HCT116 (cell line): ENCODE data around the gene ILRUN. TPM values are rescaled to one million over a fixed set of nuclear protein-coding genes. Genes with fewer than 3 reads are reported as not detected.

Source experiments
- ATAC-seq: fragments of 200-7000 bp; cut with Tn5 transposase; 2 replicates; pipeline ENCODE4 v1.9.1; 2020; ENCODE audit warnings: mild to moderate bottlenecking, moderate library complexity
- BruUV-seq: library from RNA; stranded (reverse); fragments of 400-500 nt; replicated peaks from 2 replicates; lab custom pipeline; 2021; lab: Mats Ljungman, UMichigan
- CTCF ChIA-PET: fragments of 300-600 bp; sonication (Branson Sonifier 250); formaldehyde crosslinking; loops from one replicate; lab custom pipeline; 2021; ENCODE audit warnings: antibody characterized with exemption; lab: Charles Lee
- POLR2A ChIA-PET: fragments of 300-600, 350-600 bp; sonication (Branson Sonifier 250); formaldehyde crosslinking; loops from one replicate; lab custom pipeline; 2021; ENCODE audit warnings: antibody characterized with exemption; lab: Charles Lee
- RAD21 ChIA-PET, 2 experiments: fragments of 300-600 bp; sonication (Branson Sonifier 250); formaldehyde crosslinking; loops; one replicate each; lab custom pipeline; 2023; ENCODE audit warnings: low total read pairs in 2 of 2; ENCODE audit not compliant: uncharacterized antibody in 2 of 2, unreplicated experiment in 2 of 2, low non-redundant PET in 1 of 2; lab: Charles Lee
- DNase-seq: peaks from one replicate; pipeline ENCODE4 v3.0.0-alpha.2; 2010; ENCODE audit warnings: low read depth, low spot score
- H2AFZ ChIP-seq: fragments of 200-600 bp; shearing (Covaris generic), sonication (generic); 2 replicates; pipeline ENCODE4 v1.6.1; 2017; ENCODE audit warnings: low read depth, mixed run types, mixed read lengths, antibody characterized with exemption, low read length; ENCODE audit not compliant: poor library complexity, severe bottlenecking
- H3K27ac ChIP-seq: 2 replicates; pipeline ENCODE4 v1.5.1; 2012; ENCODE audit warnings: low read depth, low read length
- H3K27me3 ChIP-seq: fragments of 200-600 bp; sonication (generic); 2 replicates; pipeline ENCODE4 v1.6.1; 2016; ENCODE audit warnings: mixed run types, low read length, mixed read lengths; ENCODE audit not compliant: insufficient read depth
- H3K36me3 ChIP-seq, 2 experiments: fragments of 200-500 bp in 1 of 2; fragments of 200-600 bp in 1 of 2; sonication (Bioruptor generic) in 1 of 2; sonication (generic) in 1 of 2; 2 replicates each; pipeline versions ENCODE4 v1.5.1 to v1.6.1; 2014 to 2016; ENCODE audit warnings: low read length in 2 of 2, inconsistent platforms in 1 of 2, mixed read lengths in 1 of 2, mixed run types in 1 of 2; ENCODE audit not compliant: insufficient read depth in 2 of 2, control insufficient read depth in 1 of 2
- H3K4me1 ChIP-seq, 2 experiments: fragments of 200-600 bp in 1 of 2; sonication (generic) in 1 of 2; 2 replicates each; pipeline versions ENCODE4 v1.5.1 to v1.6.1; 2012 to 2017; ENCODE audit warnings: low read length in 2 of 2, inconsistent platforms in 1 of 2, mild to moderate bottlenecking in 1 of 2, mixed read lengths in 1 of 2, mixed run types in 1 of 2, moderate library complexity in 1 of 2; ENCODE audit not compliant: insufficient read depth in 2 of 2, control insufficient read depth in 1 of 2
- H3K4me2 ChIP-seq: fragments of 200-600 bp; sonication (generic); 2 replicates; pipeline ENCODE4 v1.6.1; 2017; ENCODE audit warnings: mixed run types, low read length, mixed read lengths
- H3K4me3 ChIP-seq, 2 experiments: fragments of 200-600 bp in 1 of 2; sonication (generic) in 1 of 2; replicated peaks in 1 of 2; 2 replicates each; pipeline ENCODE4 v1.5.1; 2011 to 2016; ENCODE audit warnings: low read length in 2 of 2, control low read depth in 1 of 2, low read depth in 1 of 2, mild to moderate bottlenecking in 1 of 2, mixed read lengths in 1 of 2, mixed run types in 1 of 2
- H3K79me2 ChIP-seq: fragments of 200-600 bp; sonication (generic); 2 replicates; pipeline ENCODE4 v1.6.1; 2017; ENCODE audit warnings: mild to moderate bottlenecking, mixed run types, low read length, moderate library complexity, mixed read lengths; ENCODE audit not compliant: insufficient read depth
- H3K9ac ChIP-seq: fragments of 200-600 bp; sonication (generic); 2 replicates; pipeline ENCODE4 v1.6.1; 2016; ENCODE audit warnings: low read length, mixed read lengths
- H3K9me2 ChIP-seq: fragments of 200-600 bp; sonication (generic), shearing (Covaris generic); 2 replicates; pipeline ENCODE4 v1.6.1; 2017; ENCODE audit warnings: mixed run types, mild to moderate bottlenecking, moderate library complexity; ENCODE audit not compliant: insufficient read depth
- H3K9me3 ChIP-seq, 2 experiments: fragments of 200-500 bp in 1 of 2; fragments of 200-600 bp in 1 of 2; sonication (Bioruptor generic) in 1 of 2; sonication (generic) in 1 of 2; 2 replicates each; pipeline ENCODE4 v1.6.1; 2014 to 2017; ENCODE audit warnings: low read length in 2 of 2, mixed read lengths in 2 of 2, inconsistent platforms in 1 of 2, low read depth in 1 of 2, mild to moderate bottlenecking in 1 of 2, mixed run types in 1 of 2, moderate library complexity in 1 of 2; ENCODE audit not compliant: control insufficient read depth in 1 of 2, insufficient read depth in 1 of 2
- H4K20me1 ChIP-seq: fragments of 200-600 bp; sonication (generic), shearing (Covaris generic); 2 replicates; pipeline ENCODE4 v1.6.1; 2017; ENCODE audit warnings: mixed run types, mild to moderate bottlenecking, moderate library complexity; ENCODE audit not compliant: insufficient read depth
- CBX3 ChIP-seq: IDR thresholded peaks from 2 replicates; pipeline ENCODE4 v1.6.1; 2012; ENCODE audit warnings: low read depth
- ELF1 ChIP-seq: IDR thresholded peaks from 2 replicates; pipeline ENCODE4 v1.6.1; 2012; ENCODE audit warnings: low read depth, borderline replicate concordance
- EZH2phosphoT487 ChIP-seq: fragments of 200-600 bp; IDR thresholded peaks from 2 replicates; pipeline ENCODE4 v1.6.1; 2018; ENCODE audit warnings: antibody characterized with exemption, borderline replicate concordance
- FOSL1 ChIP-seq: IDR thresholded peaks from 2 replicates; pipeline ENCODE4 v1.6.1; 2012; ENCODE audit warnings: low read depth
- JUND ChIP-seq: IDR thresholded peaks from 2 replicates; pipeline ENCODE4 v1.6.1; 2012
- POLR2A ChIP-seq: IDR thresholded peaks from 2 replicates; pipeline ENCODE4 v1.7.0; 2011; ENCODE audit warnings: borderline replicate concordance; ENCODE audit not compliant: insufficient read depth, insufficient read length; ENCODE audit errors: extremely low read depth
- RAD21 ChIP-seq: IDR thresholded peaks from 2 replicates; pipeline ENCODE4 v1.6.1; 2012; ENCODE audit warnings: low read depth, mild to moderate bottlenecking
- SP1 ChIP-seq: IDR thresholded peaks from 2 replicates; pipeline ENCODE4 v1.6.1; 2012; ENCODE audit warnings: low read depth
- SRF ChIP-seq: IDR thresholded peaks from 2 replicates; pipeline ENCODE4 v1.6.1; 2012; ENCODE audit warnings: low read depth
- YY1 ChIP-seq: IDR thresholded peaks from 2 replicates; pipeline ENCODE4 v1.6.1; 2011; ENCODE audit warnings: low read length, low read depth, moderate library complexity, mild to moderate bottlenecking; ENCODE audit not compliant: insufficient replicate concordance; ENCODE audit errors: extremely low read depth
- ZNF274 ChIP-seq: fragments of 200-500 bp; sonication (Bioruptor generic); IDR thresholded peaks from 2 replicates; pipeline ENCODE4 v1.6.1; 2014; ENCODE audit warnings: mild to moderate bottlenecking, low read depth, low read length, inconsistent platforms
- intact Hi-C: fragments of 100-400 bp; cut with micrococcal nuclease; formaldehyde crosslinking; loops from 2 replicates; pipeline ENCODE4 v1.10.0; 2022
- total RNA-seq: library from RNA; stranded (reverse); gene quantifications from one replicate; pipeline ENCODE4 v1.2.1, GENCODE V29; 2021; ENCODE audit not compliant: unreplicated experiment
- TF ChIP-seq, protein P1 (sequence below): IDR thresholded peaks from 2 replicates; pipeline ENCODE4 v1.6.1; 2012; ENCODE audit warnings: low read depth
- TF ChIP-seq, protein P2 (sequence below): IDR thresholded peaks from 2 replicates; pipeline ENCODE4 v1.6.1; 2012

Gene ILRUN
- total RNA-seq, 1 experiment from 2014 or later, result 51.9 TPM

- Histone ChIP-seq H3K79me2 (no peaks in the 10 kb centered on the region), H3K4me2 (no peak overlapping the region), H3K9ac (no peak overlapping the region), H4K20me1 (no peaks in the 10 kb centered on the region), H2AFZ (no peak overlapping the region), H3K27me3 (no peaks in the 10 kb centered on the region), H3K9me2 (no peaks in the 10 kb centered on the region), H3K36me3 (no peaks in the 10 kb centered on the region), H3K27ac (no peak overlapping the region), H3K9me3 (no peaks in the 10 kb centered on the region), H3K4me3 (no peak overlapping the region), H3K4me1 (no peaks in the 10 kb centered on the region; a peak in 1 of 4 replicates)
- BruUV-seq, result no TSS peak
- TF ChIP-seq ELF1 (no peak), FOSL1 (no peak), POLR2A (no peak), SP1 (no peak), EZH2phosphoT487 (no peak), RAD21 (no peak), SRF (no peak), JUND (no peak), ZNF274 (no peak), YY1 (no peak), CBX3 (no peak)
- TF ChIP-seq, protein P1, sequence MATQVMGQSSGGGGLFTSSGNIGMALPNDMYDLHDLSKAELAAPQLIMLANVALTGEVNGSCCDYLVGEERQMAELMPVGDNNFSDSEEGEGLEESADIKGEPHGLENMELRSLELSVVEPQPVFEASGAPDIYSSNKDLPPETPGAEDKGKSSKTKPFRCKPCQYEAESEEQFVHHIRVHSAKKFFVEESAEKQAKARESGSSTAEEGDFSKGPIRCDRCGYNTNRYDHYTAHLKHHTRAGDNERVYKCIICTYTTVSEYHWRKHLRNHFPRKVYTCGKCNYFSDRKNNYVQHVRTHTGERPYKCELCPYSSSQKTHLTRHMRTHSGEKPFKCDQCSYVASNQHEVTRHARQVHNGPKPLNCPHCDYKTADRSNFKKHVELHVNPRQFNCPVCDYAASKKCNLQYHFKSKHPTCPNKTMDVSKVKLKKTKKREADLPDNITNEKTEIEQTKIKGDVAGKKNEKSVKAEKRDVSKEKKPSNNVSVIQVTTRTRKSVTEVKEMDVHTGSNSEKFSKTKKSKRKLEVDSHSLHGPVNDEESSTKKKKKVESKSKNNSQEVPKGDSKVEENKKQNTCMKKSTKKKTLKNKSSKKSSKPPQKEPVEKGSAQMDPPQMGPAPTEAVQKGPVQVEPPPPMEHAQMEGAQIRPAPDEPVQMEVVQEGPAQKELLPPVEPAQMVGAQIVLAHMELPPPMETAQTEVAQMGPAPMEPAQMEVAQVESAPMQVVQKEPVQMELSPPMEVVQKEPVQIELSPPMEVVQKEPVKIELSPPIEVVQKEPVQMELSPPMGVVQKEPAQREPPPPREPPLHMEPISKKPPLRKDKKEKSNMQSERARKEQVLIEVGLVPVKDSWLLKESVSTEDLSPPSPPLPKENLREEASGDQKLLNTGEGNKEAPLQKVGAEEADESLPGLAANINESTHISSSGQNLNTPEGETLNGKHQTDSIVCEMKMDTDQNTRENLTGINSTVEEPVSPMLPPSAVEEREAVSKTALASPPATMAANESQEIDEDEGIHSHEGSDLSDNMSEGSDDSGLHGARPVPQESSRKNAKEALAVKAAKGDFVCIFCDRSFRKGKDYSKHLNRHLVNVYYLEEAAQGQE, result no peak
- TF ChIP-seq, protein P2, sequence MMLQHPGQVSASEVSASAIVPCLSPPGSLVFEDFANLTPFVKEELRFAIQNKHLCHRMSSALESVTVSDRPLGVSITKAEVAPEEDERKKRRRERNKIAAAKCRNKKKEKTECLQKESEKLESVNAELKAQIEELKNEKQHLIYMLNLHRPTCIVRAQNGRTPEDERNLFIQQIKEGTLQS, result no peak
- ChIA-PET POLR2A (interaction anchor here (0.7 kb wide), 1 partner anchor 1741 kb away, joined by 3 read pairs; the partner anchor contains the start of gene BRD2), CTCF (no interaction called here), RAD21 (no interaction called here)
- DNase-seq (no peak), ATAC-seq (no peak)
- intact Hi-C loops, result no loop called here
Measured at GRCh38 chr6:34709386-34709785, 12.8 kb upstream of the ILRUN start.
